Mucosa of rectum (tissue), 2 donors: ENCODE measurements around the gene ZNF487.
A peak's percentile ranks its signal among the peaks of the same experiment; 100 is the strongest.
"Not testable (repeated sequence)": the region's sequence is repeated elsewhere in the genome, so short reads cannot be mapped to it uniquely, and the experiment has no call there.

ENCODE experiments used
- H3K27ac ChIP-seq, 2 donors: one replicate each; pipeline ENCODE4 v1.7.0; 2013; ENCODE audit warnings: inconsistent platforms in 2 of 2, low read depth in 2 of 2, low read length in 2 of 2
- H3K27me3 ChIP-seq, 2 donors: one replicate each; pipeline ENCODE4 v1.7.0; 2013; ENCODE audit warnings: low read length in 2 of 2; ENCODE audit not compliant: control insufficient read depth in 2 of 2, insufficient read depth in 2 of 2
- H3K36me3 ChIP-seq, 2 donors: one replicate each; pipeline ENCODE4 v1.7.0; 2013; ENCODE audit warnings: low read length in 2 of 2; ENCODE audit not compliant: control insufficient read depth in 2 of 2, insufficient read depth in 2 of 2
- H3K4me1 ChIP-seq, 2 donors: one replicate each; pipeline ENCODE4 v1.7.0; 2013; ENCODE audit warnings: low read length in 2 of 2, mild to moderate bottlenecking in 1 of 2; ENCODE audit not compliant: control insufficient read depth in 2 of 2, insufficient read depth in 2 of 2
- H3K4me3 ChIP-seq, 2 donors: one replicate each; pipeline ENCODE4 v1.7.0; 2013; ENCODE audit warnings: low read length in 2 of 2
- H3K9ac ChIP-seq, 2 donors: one replicate each; pipeline ENCODE4 v1.7.0; 2013; ENCODE audit warnings: low read length in 2 of 2, low read depth in 1 of 2, mild to moderate bottlenecking in 1 of 2
- H3K9me3 ChIP-seq, 2 donors: one replicate each; pipeline ENCODE4 v1.7.0; 2013; ENCODE audit warnings: low read length in 2 of 2; ENCODE audit not compliant: control insufficient read depth in 2 of 2
- donor health status: healthy.
- donor health status: Normal muscosa, but diverticular disease.

The ZNF487 gene

DNA sequence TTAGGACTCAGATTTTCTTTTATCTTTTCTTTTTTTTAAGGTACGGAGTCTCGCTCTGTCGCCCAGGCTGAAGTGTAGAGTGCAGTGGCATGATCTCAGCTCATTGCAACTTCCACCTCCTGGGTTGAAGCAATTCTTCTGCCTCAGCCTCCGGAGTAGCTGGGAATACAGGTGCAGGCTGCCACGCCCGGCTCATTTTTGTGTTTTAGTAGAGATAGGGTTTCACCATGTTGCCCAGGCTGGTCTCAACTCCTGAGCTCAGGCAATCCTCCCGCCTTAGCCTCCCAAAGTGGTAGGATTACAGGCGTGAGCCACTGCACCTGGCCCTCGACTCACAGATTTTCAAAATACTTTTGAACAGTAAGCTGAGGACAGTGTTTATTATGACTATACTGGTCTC, 17.1 kb downstream of the ZNF487 start:
- not testable (repeated sequence) for H3K4me3 ChIP-seq, H3K9ac ChIP-seq, H3K27me3 ChIP-seq, H3K9me3 ChIP-seq, H3K36me3 ChIP-seq
- peak overlapping the region in 1 of 2 donors; percentile 93 for H3K27ac ChIP-seq
- peaks cover 9 to 11% of the 10 kb centered on the region in 2 donors for H3K4me1 ChIP-seq

DNA sequence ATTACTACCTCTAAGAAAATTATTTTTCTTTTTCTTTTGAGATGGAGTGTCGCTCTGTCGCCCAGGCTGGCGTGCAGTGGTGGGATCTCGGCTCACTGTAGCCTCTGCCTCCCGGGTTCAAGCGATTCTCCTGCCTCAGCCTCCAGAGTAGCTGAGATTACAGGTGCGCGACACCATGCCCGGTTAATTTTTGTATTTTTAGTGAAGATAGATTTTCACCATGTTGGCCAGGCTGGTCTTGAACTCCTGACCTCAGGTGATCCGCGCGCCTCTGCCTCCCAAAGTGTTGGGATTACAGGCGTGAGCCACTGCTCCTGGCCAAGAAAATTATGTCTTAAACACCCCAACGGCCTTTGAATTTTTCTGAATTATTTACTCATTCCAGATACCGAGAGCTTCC, 19.6 kb downstream of the ZNF487 start:
- H3K27me3 ChIP-seq, H3K36me3 ChIP-seq, H3K9me3 ChIP-seq: not testable (repeated sequence)
- Histone ChIP-seq H3K9ac (peak overlapping the region in 1 of 2 donors; percentile 68), H3K4me1 (peaks cover 9 to 11% of the 10 kb centered on the region in 2 donors), H3K4me3 (peak overlapping the region in 1 of 2 donors; percentile 85), H3K27ac (peak overlapping the region; percentile 82 to 93)

GRCh38 chr10:43458227-43458626, 21.3 kb downstream of the ZNF487 start:
- Histone ChIP-seq H3K4me3 (no peak overlapping the region), H3K9me3 (no peaks in the 10 kb centered on the region), H3K9ac (no peak overlapping the region), H3K4me1 (peaks cover 8 to 9% of the 10 kb centered on the region in 2 donors), H3K27me3 (no peaks in the 10 kb centered on the region), H3K27ac (no peak overlapping the region), H3K36me3 (no peaks in the 10 kb centered on the region)

- no peak overlapping the region for H3K27ac ChIP-seq
- no peaks in the 10 kb centered on the region for H3K36me3 ChIP-seq
- H3K4me3 ChIP-seq = peak overlapping the region; percentile 49 to 62
- peak overlapping the region in 1 of 2 donors; percentile 47 for H3K9ac ChIP-seq
- no peaks in the 10 kb centered on the region for H3K4me1 ChIP-seq
- no peaks in the 10 kb centered on the region for H3K9me3 ChIP-seq
- H3K27me3 ChIP-seq = no peaks in the 10 kb centered on the region
Measured at GRCh38 chr10:43461950-43462349, 25.0 kb downstream of the ZNF487 start.

- H3K27ac ChIP-seq, H3K27me3 ChIP-seq, H3K36me3 ChIP-seq, H3K4me3 ChIP-seq, H3K4me1 ChIP-seq, H3K9me3 ChIP-seq, H3K9ac ChIP-seq: not testable (repeated sequence)
Measured at GRCh38 chr10:43465086-43465735, 28.3 kb downstream of the ZNF487 start.

DNA sequence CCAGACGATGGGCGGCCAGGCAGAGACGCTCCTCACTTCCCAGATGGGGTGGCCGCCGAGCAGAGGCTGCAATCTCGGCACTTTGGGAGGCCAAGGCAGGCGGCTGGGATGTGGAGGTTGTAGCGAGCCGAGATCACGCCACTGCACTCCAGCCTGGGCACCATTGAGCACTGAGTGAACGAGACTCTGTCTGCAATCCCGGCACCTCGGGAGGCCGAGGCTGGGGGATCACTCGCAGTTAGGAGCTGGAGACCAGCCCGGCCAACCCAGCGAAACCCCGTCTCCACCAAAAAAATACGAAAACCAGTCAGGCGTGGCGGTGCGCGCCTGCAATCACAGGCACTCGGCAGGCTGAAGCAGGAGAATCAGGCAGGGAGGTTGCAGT, 28.8 kb downstream of the ZNF487 start:
- not testable (repeated sequence) for H3K27ac ChIP-seq, H3K27me3 ChIP-seq, H3K9me3 ChIP-seq, H3K4me1 ChIP-seq, H3K4me3 ChIP-seq, H3K36me3 ChIP-seq, H3K9ac ChIP-seq

- Histone ChIP-seq H3K27me3 (no peaks in the 10 kb centered on the region), H3K9me3 (no peaks in the 10 kb centered on the region)
Measured at GRCh38 chr10:43471146-43471545, 34.2 kb downstream of the ZNF487 start.

GRCh38 chr10:43471935-43472720, 35.2 kb downstream of the ZNF487 start:
- no peaks in the 10 kb centered on the region for H3K9me3 ChIP-seq
- H3K4me1 ChIP-seq = no peaks in the 10 kb centered on the region
- no peaks in the 10 kb centered on the region for H3K27me3 ChIP-seq
- H3K27ac ChIP-seq = no peak overlapping the region
- H3K4me3 ChIP-seq = no peak overlapping the region
- no peaks in the 10 kb centered on the region for H3K36me3 ChIP-seq
- H3K9ac ChIP-seq = no peak overlapping the region

More at GRCh38 chr10:43471146-43471545, 34.2 kb downstream of the ZNF487 start:
- Histone ChIP-seq H3K4me3 (no peak overlapping the region), H3K27ac (no peak overlapping the region), H3K36me3 (no peaks in the 10 kb centered on the region), H3K9ac (no peak overlapping the region), H3K4me1 (no peaks in the 10 kb centered on the region)

GRCh38 chr10:43479275-43479674, 42.4 kb downstream of the ZNF487 start:
- H3K9ac ChIP-seq = no peak overlapping the region
- no peak overlapping the region for H3K27ac ChIP-seq
- H3K4me1 ChIP-seq = no peaks in the 10 kb centered on the region
- H3K4me3 ChIP-seq = no peak overlapping the region
- H3K36me3 ChIP-seq = peaks cover 0 to 3% of the 10 kb centered on the region in 2 donors
- H3K9me3 ChIP-seq = peaks cover 6 to 9% of the 10 kb centered on the region in 2 donors
- H3K27me3 ChIP-seq = no peaks in the 10 kb centered on the region

- no peaks in the 10 kb centered on the region for H3K4me1 ChIP-seq
- no peak overlapping the region for H3K27ac ChIP-seq
- H3K4me3 ChIP-seq = no peak overlapping the region
- no peak overlapping the region for H3K9ac ChIP-seq
- H3K9me3 ChIP-seq = peaks cover 9% of the 10 kb centered on the region in 2 donors
- no peaks in the 10 kb centered on the region for H3K27me3 ChIP-seq
- peaks cover 0 to 3% of the 10 kb centered on the region in 2 donors for H3K36me3 ChIP-seq
Measured at GRCh38 chr10:43482319-43483078, 45.6 kb downstream of the ZNF487 start.
